Measurements from ENCODE around the gene BCL2L1.
A peak's percentile ranks its signal among the peaks of the same experiment; 100 is the strongest.

BCL2L1 gene

GRCh38 chr20:31723319-31724078 is 831 bp upstream of the BCL2L1 start:
- DNase-seq, result peak; percentile 99

- no peak for DNase-seq
Measured at GRCh38 chr20:31723069-31723318, 326 bp upstream of the BCL2L1 start.

DNA sequence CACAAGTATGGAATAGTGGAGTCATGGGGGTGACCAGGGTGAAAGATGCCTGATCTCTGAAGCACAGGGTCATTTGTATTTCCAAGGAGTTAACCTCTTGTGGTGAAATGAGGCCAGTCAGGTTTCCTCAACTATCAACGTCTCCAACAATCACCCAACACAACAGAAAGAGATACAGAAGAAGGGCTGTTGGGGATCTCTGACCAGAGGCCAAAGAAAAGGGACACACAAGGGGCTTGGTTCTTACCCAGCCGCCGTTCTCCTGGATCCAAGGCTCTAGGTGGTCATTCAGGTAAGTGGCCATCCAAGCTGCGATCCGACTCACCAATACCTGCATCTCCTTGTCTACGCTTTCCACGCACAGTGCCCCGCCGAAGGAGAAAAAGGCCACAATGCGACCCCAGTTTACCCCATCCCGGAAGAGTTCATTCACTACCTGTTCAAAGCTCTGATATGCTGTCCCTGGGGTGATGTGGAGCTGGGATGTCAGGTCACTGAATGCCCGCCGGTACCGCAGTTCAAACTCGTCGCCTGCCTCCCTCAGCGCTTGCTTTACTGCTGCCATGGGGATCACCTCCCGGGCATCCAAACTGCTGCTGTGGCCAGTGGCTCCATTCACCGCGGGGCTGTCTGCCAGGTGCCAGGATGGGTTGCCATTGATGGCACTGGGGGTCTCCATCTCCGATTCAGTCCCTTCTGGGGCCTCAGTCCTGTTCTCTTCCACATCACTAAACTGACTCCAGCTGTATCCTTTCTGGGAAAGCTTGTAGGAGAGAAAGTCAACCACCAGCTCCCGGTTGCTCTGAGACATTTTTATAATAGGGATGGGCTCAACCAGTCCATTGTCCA is 1.0 kb downstream of the BCL2L1 start:
- DNase-seq, result no peak

- DNase-seq, result no peak
Measured at GRCh38 chr20:31720486-31721407, 1.9 kb downstream of the BCL2L1 start.

GRCh38 chr20:31719644-31720485 is 2.8 kb downstream of the BCL2L1 start:
- DNase-seq, result no peak

- DNase-seq, result no peak
Measured at GRCh38 chr20:31718952-31719643, 3.6 kb downstream of the BCL2L1 start.

DNA sequence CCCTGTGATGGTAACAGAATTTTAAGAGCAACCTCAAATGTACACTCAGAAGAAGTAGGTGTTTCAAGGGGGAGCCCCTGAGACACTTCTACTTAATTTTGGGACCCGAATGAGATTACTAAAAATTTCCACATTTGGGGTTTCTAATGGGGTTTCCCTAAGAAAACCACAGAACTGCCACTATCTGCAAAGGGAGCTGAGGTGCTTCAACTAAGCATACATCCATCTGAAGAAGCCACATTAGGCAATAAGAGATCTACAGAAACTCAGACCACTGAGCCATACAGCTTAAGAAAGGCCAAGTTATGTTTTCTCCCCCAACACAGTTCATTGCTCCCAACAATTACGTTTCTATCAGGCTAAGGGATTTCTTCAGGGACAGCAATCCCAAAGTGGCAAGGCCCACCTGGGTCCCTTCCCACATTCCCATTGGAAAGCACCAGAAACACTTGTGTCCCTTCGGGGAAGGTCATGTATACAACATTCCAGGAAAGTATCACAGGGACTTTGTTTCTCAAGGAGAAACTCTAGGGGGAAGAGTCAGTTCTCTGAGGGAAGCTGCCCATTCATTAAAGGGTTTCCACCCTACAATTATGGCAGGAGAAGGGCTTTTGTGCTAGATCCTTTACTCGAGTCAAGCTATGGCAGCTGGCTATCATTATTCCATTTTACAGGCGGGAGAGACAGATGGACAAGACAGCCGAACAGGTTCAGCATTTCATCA is 5.0 kb downstream of the BCL2L1 start:
- DNase-seq, result no peak

- no peak for DNase-seq
Measured at GRCh38 chr20:31716818-31717477, 5.7 kb downstream of the BCL2L1 start.

DNA sequence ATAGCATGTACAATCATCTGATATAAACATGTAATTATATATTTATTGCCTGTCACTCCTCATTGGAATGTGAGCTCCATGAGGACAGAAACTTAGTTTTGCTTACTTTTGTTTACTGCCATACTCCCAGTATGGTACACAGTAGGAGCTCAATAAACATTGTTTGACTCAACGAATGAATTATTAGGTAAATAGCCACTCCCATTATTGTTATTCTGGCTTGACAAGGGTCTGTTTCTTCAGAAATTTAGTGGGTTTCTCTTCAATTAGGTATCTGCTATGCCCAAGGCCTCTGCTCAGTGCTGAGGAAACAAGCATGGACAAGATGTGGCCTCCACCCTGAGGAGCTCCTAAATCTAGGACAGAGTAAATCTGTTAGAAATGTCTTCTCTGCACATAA is 6.3 kb downstream of the BCL2L1 start:
- DNase-seq, result no peak

GRCh38 chr20:31715766-31716165 is 6.9 kb downstream of the BCL2L1 start:
- DNase-seq, result no peak

GRCh38 chr20:31713312-31714273 is 9.1 kb downstream of the BCL2L1 start:
- no peak for DNase-seq

DNA sequence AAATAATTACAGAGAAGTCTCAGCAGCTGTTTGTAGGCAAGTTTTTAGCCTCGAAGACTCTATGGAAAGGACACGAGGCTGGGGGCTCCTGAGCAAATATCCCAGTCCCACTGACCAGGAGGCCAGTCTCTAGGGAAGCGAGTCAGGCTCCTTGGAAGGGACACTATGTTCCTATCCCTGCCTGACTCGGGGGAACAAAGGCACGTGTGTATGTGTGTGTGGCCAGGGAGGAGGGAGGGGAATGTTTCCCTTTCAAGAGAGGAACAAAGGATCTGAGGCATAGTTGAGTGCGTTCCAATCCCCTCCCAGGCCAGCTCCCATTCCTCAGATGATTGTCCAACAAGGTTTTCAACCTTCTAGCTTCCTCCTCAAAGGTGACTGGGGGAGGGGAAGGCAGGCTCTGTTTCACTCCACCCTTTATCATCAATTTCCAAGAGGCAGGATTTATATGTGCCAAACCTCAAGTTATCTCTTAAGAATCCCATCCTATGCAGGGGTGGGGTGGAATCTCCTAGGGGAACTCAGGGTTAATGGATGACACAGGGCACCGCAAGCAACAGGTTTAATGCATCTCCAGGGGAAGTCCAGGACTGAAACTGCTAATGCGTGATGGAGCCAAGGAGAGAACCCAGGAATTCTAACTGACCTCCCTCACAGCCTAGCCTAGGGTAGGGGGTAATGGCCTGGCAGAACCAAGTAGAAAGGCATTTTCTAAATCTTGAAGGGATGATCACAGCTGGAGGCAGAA is 9.9 kb downstream of the BCL2L1 start:
- peak; percentile 54 for DNase-seq

- peak; percentile 75 for DNase-seq
Measured at GRCh38 chr20:31712112-31712553, 10.5 kb downstream of the BCL2L1 start.

DNA sequence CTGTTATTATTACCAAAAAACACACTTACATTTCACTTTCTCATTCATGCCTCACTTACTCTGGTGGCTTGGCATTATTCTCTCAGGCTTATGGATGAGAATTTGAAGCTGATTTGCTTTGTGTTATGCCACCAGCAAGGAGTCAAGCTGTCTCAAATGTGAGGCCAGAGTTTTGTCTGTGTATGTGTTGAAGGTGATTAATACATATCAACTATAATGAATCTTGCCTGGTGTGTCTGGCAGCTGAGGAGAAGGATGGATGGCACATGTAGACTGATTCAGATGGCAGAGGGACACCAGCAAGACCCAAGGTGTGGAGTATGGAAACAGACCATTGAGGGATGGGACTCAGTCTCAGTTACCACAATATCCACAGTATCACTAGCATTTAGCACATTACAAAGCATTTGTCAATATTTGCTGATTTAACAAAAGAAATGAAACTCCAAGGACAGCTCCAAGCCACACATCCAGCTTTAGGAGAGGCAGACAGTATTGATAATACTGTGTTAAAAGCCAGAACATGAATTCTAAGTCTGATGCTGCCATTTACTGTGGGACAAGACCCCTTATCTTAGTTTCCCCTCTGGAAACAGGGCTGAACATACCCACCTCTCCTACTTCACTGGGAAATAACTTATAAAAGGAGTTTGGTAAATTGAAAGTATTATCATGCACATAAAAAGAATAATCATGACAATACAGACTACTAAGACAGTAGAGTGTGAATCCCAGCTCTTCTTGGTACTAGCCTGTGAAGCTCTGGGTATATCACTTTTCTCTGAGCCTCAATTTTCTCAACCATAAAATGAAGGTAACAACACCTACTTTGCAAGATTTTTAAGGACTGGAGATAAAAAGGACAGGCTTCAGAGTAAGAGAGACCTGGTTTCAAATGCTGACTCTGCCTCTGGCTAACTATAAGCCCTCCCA is 11.2 kb downstream of the BCL2L1 start:
- no peak for DNase-seq

- DNase-seq, result peak; percentile 92
Measured at GRCh38 chr20:31710423-31711108, 12.1 kb downstream of the BCL2L1 start.

GRCh38 chr20:31709939-31710338 is 12.7 kb downstream of the BCL2L1 start:
- no peak for DNase-seq

Measured in NCI-H1105 (cell line).